GOT3 (cell line): ENCODE results near the gene TDRD1.
A peak's percentile ranks its signal among the peaks of the same experiment; 100 is the strongest.

Experiments used
- DNase-seq: peaks from one replicate; lab custom pipeline; 2025; ENCODE audit warnings: mixed read lengths; lab: John Stamatoyannopoulos, UW

The TDRD1 gene

DNA sequence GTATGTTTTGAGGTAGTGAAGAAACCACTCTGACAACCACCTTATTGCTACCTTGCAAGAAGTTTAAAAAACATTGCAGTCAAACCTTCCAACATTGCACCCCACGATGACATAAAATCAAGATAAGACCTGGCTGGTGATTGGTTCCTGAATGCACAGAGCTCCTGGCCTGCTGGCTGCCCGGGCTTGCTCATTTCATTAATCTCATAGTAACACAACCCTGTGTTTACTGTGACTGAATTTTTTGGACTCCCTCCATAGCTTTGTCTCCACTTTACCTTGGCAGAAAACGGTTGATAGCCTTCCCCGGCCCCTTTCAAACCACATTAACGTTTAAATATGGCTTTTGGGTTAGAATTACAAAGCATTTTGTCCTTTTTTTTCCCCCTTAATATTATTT is 87.4 kb downstream of the TDRD1 start:
- no peak for DNase-seq

DNA sequence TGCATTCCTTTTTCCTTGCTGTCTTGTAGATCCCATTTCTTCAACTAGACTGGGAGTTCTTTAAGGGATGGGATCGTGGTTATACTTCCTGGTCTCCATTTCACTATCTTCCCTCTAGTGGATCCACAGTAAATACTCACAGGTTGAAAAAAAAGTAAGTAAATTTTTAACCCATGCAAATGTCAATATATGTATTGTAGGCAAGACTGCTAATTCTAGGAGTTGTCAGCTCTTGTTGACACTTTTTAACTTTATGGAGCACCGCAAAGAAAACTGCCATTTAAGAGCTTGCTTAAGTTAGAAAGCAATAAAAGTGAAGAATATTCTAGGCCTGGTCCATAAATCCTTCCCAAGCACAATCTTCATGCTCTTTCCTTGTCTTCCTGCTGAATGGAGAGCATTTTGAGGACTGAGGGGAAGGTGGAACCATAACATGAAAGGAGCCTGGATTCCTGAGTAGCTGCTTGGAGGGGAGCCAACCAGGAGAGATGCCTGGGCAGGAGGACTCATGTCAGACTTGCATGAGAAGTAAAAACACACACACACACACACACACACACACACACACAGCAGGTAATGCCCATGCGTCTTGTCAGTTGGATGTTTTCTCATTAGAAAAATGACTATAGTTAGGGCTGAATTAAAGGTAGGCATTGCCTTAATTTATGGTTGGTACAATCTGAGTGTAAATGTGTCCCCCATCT is 92.1 kb downstream of the TDRD1 start:
- no peak for DNase-seq

DNA sequence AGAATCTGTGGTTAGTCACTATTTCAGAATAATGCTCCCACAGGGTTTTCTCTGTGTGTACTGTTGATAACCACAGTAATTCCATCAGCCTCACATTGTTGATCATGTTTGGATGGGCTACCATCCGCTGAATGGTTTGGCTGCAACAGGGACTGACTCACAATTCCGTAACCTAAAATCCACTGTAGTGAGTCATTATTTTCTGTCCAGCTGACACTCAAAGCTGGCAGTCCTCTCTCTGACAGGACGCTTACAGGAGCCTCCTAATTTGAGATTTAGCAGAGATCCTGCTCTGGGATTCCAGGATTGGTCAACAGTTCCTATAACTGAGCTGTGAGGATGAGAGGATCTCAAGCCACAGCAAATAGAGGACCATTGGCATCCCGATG is 92.6 kb downstream of the TDRD1 start:
- peak; percentile 32 for DNase-seq

DNA sequence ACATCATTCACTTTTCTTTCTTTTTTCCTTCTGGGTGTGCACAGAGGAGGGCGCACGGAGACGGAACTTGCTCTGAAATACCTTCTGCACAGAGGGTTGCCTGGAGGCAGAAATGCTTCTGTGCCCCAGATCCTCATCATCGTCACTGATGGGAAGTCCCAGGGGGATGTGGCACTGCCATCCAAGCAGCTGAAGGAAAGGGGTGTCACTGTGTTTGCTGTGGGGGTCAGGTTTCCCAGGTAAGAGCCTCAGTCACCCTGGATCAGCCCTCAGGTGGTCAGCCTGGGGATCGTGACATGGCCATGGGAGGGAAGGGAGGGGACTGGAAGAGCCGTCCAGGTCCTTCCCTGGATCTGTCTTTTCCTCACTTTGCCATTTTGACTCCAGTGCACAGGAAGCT is 93.5 kb downstream of the TDRD1 start:
- DNase-seq: no peak

DNA sequence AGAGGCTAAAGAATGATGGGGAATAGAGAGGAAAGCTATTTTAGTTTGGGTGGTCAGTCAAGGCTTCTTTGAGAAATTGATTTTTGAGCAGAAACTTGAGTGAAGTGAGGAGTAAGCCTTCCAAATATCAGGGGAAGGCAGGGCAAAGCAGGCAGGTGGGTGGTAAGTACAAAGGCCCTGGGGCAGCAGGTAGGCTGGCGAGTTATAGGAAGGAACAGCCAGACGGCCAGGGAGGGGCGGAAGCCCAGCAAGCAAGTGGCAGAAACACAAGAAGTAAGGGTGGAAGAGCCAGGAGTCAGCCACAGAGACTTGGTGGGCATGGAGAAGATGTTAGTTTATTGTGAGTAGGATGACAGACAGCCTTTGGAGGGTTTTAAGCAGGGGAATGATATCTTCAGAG is 94.8 kb downstream of the TDRD1 start:
- no peak for DNase-seq

DNA sequence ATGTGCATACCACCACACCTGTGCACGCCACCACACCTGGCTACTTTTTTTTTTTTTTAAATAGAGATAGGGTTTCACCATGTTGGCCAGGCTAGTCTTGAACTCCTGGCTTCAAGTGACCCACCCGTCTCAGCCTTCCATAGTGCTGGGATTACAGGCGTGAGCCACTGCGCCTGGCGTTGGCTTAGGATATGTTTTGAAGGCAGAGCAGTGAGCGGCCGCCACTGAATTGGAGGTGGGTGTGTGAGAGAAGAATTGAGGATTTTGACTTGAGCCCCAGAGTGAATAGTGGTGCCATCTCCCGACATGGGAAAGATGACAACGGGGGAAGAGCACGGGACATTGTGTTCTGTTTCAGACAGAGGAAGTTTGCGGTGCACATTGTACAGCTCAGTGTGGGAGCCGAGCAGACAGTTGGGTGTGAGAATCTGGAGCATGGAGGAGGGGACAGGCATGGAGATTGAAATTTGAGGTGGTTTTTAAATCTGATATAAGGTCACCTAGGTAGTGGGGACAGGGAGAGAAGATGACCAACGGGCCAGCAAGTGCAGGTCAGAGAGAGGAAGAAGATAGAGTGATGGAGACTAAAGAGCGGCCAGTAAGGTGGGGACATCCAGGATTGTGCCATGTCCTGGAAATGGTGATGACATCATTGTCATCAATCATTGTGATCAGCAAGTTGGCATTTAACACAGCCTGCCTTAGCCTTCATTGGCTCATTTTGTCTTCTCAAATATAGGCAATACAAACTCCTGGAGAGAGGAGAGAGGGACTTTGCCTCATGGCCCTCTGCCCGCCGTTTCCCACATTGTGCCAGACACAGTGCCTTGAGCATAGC is 95.7 kb downstream of the TDRD1 start:
- no peak for DNase-seq

DNA sequence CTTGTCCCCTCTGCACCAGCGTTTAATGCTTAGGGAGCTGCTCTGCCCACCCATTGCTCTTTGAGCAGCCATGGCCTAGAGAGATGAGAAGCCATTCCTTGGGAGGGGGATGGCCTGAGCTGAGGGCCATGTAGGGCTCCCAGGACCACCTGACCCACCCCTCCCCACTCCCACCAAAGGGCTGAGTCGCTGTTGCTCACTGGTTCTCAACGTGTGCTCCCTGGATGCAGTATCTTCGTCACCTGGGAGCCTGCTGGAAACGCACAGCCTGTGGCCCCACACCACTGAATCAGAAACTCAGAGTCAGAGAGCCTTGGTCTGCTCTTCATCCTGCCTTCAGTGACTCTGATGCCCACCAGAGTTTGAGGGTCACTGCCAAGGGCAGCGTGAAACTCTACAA is 96.9 kb downstream of the TDRD1 start:
- DNase-seq: no peak

DNA sequence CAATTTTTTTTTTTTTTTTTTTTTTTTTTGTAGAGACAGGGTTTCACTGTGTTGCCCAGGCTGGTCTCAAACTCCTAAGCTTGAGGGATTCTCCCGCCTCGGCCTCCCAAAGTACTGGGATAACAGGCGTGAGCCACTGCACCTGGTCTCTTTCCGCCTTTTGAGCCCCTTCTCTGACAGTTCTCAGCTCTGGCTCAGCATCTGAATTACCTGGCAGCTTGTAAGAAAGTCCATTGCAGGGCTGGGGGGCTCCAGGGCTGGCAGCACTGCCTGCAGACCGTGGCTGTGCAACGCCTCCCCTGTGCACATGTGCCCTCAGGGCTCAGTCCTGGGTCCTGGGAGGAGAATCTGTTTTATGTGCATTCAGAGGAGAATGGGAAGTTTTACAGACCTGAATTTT is 97.5 kb downstream of the TDRD1 start:
- DNase-seq: no peak

DNA sequence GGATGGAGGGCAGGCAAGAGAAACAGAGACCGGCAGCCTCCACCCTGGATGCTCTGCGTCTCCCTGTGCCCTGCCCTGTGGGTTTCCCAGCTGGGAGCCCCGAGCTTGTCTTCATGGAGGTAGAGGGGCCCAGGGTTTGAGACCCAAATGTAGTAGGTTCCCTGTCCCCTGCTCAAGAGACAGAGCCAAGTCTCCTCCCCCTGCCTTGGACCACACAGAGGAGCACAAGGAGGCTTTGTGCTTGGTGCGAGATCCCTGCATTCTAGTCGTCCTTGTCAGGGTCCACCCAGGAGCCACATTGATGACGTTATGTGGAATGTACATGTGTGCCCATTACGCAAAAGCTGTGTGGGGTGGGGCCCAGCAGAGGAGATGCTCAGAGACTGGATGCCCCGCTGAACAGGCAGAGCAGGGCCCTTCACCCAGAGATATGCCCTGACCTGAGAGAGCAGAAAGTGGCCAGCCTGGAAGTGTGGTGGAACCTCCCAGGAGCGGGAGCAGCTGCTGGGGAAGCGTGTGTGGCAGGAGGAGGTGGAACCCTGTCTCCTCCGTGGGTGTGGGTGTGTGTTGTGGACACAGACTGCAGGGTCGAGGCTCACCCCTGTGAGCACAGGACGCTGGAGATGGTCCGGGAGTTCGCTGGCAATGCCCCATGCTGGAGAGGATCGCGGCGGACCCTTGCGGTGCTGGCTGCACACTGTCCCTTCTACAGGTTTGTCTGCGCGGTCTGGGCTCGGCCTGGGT is 99.2 kb downstream of the TDRD1 start:
- DNase-seq: no peak

DNA sequence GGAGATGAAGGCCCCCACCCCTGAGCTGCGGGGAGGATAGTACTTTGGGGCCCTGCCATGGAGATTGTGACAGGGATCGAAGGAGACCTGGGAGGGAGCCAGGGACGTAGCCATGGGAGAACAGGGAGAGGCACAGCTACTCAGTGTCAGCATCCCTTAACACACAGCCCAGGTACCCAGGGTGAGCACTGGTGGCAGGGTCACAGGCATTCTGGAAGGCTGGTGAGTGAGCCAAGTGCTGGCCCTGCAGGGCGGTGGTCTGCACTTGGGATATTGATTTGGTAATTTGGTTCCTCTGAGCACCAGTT is 99.7 kb downstream of the TDRD1 start:
- no peak for DNase-seq

DNA sequence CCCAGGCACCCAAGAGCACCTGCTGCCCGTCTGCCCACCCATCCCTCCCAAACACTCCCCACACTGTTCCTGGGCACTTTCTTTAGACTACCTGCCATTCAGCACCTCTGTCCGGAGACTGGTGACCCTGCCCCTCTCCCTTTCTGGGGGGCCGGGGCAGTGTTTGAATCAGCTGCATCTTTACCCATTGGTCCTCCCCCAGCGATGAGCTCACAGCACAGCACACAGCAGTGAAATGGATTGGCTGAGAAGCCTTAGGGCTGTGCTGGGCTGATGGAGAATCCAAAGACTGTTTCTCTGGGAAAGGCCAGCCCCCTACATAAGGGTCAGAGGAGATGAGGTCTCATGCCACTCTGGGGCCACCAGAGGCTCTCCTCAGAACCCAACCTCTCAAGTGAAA is 100.1 kb downstream of the TDRD1 start:
- DNase-seq: no peak

DNA sequence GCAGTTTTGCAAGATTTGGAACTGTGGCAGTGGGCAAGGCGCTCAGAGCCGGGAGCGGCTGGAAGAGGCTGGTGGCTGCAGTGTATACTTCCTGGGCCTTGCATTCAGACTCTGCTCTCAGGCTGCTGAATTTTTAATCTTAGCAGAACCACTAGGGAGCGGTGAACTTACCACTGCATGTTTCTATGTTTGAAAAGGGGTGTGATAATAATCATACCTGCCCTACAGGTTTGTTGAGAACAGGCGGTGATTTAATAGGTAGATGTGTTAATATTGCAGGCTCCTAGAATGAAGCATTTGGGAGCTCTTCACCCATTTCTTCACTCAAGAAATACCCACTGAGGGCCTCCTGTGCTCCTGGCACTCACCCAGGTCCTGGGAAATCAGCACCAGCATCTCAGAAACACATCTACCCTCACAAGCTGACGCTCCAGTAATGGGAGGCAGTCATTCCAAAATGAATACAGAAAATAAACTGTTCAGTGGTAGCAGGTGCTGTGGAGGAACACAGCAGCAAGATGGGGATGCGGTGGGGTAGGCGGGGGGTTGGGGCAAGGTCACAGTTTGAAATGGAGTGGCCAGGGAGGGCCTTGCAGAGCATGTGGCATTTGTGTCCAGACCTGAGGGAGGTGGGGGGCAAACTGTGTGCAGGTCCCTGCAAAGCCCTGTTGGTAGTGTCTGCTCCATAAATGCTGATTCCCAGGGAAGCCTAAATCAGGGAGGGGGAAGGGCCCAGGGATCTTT is 100.9 kb downstream of the TDRD1 start:
- DNase-seq: no peak

DNA sequence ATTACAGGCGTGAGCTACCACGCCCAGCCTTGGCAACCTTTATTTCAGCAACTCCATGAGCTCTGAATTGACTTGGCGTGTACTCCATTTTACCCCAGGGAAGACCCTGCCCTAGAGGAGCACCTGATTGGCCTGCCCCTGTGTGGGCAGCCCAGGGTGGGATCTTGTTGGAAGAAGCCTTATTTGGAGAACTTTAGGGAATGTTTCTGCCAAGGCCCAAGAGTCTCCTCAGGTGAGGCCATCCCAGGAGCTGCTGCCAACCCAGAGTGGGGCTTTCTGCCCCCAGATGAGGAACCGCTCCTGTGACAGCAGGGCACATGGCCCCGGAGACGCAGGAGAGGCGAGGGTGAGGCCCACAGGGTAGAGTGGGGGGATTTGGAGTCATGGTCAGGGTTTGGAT is 101.9 kb downstream of the TDRD1 start:
- no peak for DNase-seq

DNA sequence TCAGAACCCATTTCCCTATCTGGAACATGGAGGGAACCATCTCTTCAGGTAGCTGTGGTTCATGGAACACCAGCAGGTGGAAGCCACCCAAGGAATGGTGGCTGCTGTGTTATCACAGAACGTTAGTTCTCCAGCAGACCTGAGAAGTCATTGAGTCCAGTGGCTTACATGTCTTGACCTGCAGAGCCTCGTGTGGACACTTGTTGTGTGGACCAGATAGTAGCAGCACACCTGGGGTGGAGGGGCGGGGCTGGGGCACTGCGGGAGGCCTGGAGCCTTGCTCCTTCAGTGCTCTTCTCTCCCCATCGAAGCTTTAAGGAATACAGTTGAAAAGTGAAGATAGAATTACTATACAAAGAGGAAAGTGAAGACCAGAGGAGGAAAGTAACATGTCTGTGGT is 102.3 kb downstream of the TDRD1 start:
- DNase-seq: no peak
